ENCODE results near the gene BGN.

BGN gene

GRCh38 chrX:153512501-153512893 lies 17.7 kb downstream of the BGN start (continued):
- no peak for TF ChIP-seq CREB5 (CRISPR knock-in tag; IDR thresholded peaks at IDR 0.05; ENCODE audit: low read depth)

GRCh38 chrX:153513265-153513664 lies 18.5 kb downstream of the BGN start:
- no peak for ATAC-seq
- TF ChIP-seq BACH2 (CRISPR knock-in tag; IDR thresholded peaks at IDR 0.05; ENCODE audit: borderline replicate concordance) = no peak
- TF ChIP-seq ZNF8 (CRISPR knock-in tag; IDR thresholded peaks at IDR 0.05) = no peak
- TF ChIP-seq ZNF70 (CRISPR knock-in tag; IDR thresholded peaks at IDR 0.05) = no peak
- no peak for TF ChIP-seq PATZ1 (CRISPR knock-in tag; IDR thresholded peaks at IDR 0.05; ENCODE audit: borderline replicate concordance)
- no peak for TF ChIP-seq ZFP3 (CRISPR knock-in tag; IDR thresholded peaks at IDR 0.05)
- TF ChIP-seq POU6F1 (CRISPR knock-in tag; IDR thresholded peaks at IDR 0.05; ENCODE audit: borderline replicate concordance, low read depth) = no peak
- no peak for TF ChIP-seq ISL1 (CRISPR knock-in tag; IDR thresholded peaks at IDR 0.05)
- no peak for TF ChIP-seq ZNF565 (CRISPR knock-in tag; conservative IDR thresholded peaks at IDR 0.05; ENCODE audit: low read depth)
- TF ChIP-seq TOX (CRISPR knock-in tag; IDR thresholded peaks at IDR 0.05; ENCODE audit: borderline replicate concordance) = no peak
- TF ChIP-seq OSR1 (CRISPR knock-in tag; IDR thresholded peaks at IDR 0.05) = no peak
- no peak for TF ChIP-seq GLIS3 (CRISPR knock-in tag; IDR thresholded peaks at IDR 0.05)
- TF ChIP-seq PPARA (CRISPR knock-in tag; IDR thresholded peaks at IDR 0.05; ENCODE audit: borderline replicate concordance) = no peak
- TF ChIP-seq ARNTL (CRISPR knock-in tag; IDR thresholded peaks at IDR 0.05; ENCODE audit: borderline replicate concordance, low read depth) = no peak
- TF ChIP-seq ZFP30 (CRISPR knock-in tag; IDR thresholded peaks at IDR 0.05) = no peak
- no peak for TF ChIP-seq ZC3H10 (CRISPR knock-in tag; IDR thresholded peaks at IDR 0.05)
- no peak for TF ChIP-seq TCF4 (CRISPR knock-in tag; IDR thresholded peaks at IDR 0.05; ENCODE audit: borderline replicate concordance)
- TF ChIP-seq ESRRG (CRISPR knock-in tag; IDR thresholded peaks at IDR 0.05) = no peak
- no peak for TF ChIP-seq CSRNP3 (CRISPR knock-in tag; IDR thresholded peaks at IDR 0.05)
- no peak for TF ChIP-seq TSHZ2 (CRISPR knock-in tag; IDR thresholded peaks at IDR 0.05)

- ATAC-seq = no peak
- TF ChIP-seq CREB5 (CRISPR knock-in tag; IDR thresholded peaks at IDR 0.05; ENCODE audit: low read depth) = no peak
- TF ChIP-seq ZFP30 (CRISPR knock-in tag; IDR thresholded peaks at IDR 0.05) = no peak
- no peak for TF ChIP-seq RARB (CRISPR knock-in tag; IDR thresholded peaks at IDR 0.05)
- no peak for TF ChIP-seq ZNF70 (CRISPR knock-in tag; IDR thresholded peaks at IDR 0.05)
- no peak for TF ChIP-seq TSHZ2 (CRISPR knock-in tag; IDR thresholded peaks at IDR 0.05)
- TF ChIP-seq SNAI2 (CRISPR knock-in tag; IDR thresholded peaks at IDR 0.05) = no peak
- no peak for TF ChIP-seq PATZ1 (CRISPR knock-in tag; IDR thresholded peaks at IDR 0.05; ENCODE audit: borderline replicate concordance)
- TF ChIP-seq ZFP3 (CRISPR knock-in tag; IDR thresholded peaks at IDR 0.05) = no peak
- TF ChIP-seq ZC3H10 (CRISPR knock-in tag; IDR thresholded peaks at IDR 0.05) = no peak
- no peak for TF ChIP-seq TCF4 (CRISPR knock-in tag; IDR thresholded peaks at IDR 0.05; ENCODE audit: borderline replicate concordance)
- TF ChIP-seq OSR1 (CRISPR knock-in tag; IDR thresholded peaks at IDR 0.05) = no peak
Observed at GRCh38 chrX:153514259-153514658, 19.5 kb downstream of the BGN start.

All from SK-N-SH treated with all-trans-retinoic acid at 6 μM for 48 hours (cell line).